Activated CD8-positive, alpha-beta T cell treated with anti-CD3 and anti-CD28 coated beads for 36 hours (primary cell): ENCODE data around the gene NFKB1. TPM values are rescaled to one million over a fixed set of nuclear protein-coding genes. Genes with fewer than 3 reads are reported as not detected.
A peak's percentile ranks its signal among the peaks of the same experiment; 100 is the strongest.
"Not testable (repeated sequence)": the region's sequence is repeated elsewhere in the genome, so short reads cannot be mapped to it uniquely, and the experiment has no call there.

Experiments used
- ATAC-seq: fragments of 200-7000 bp; cut with Tn5 transposase; one replicate; pipeline ENCODE4 v1.10.0; 2021; ENCODE audit warnings: mild to moderate bottlenecking, moderate library complexity
- CTCF ChIA-PET: fragments of 350-600 bp; sonication (Branson Sonifier 250); formaldehyde crosslinking; loops from one replicate; lab custom pipeline; 2021; ENCODE audit warnings: antibody characterized with exemption; lab: Charles Lee
- POLR2A ChIA-PET: fragments of 350-600 bp; sonication (Branson Sonifier 250); formaldehyde crosslinking; loops from one replicate; lab custom pipeline; 2021; ENCODE audit warnings: antibody characterized with exemption; lab: Charles Lee
- DNase-seq: peaks from one replicate; pipeline ENCODE4 v3.0.0-alpha.2; 2020
- H3K27ac Mint-ChIP-seq: one replicate; pipeline ENCODE4 v1.8.0; 2021; ENCODE audit warnings: mild to moderate bottlenecking, mixed read lengths
- H3K27me3 Mint-ChIP-seq: one replicate; pipeline ENCODE4 v1.8.0; 2021; ENCODE audit warnings: mixed read lengths
- H3K36me3 Mint-ChIP-seq: one replicate; pipeline ENCODE4 v1.8.0; 2021; ENCODE audit warnings: low read depth, mixed read lengths
- H3K4me1 Mint-ChIP-seq: one replicate; pipeline ENCODE4 v1.8.0; 2021; ENCODE audit warnings: low read depth, mixed read lengths
- H3K4me3 Mint-ChIP-seq: one replicate; pipeline ENCODE4 v1.8.0; 2021; ENCODE audit warnings: mild to moderate bottlenecking, moderate library complexity, mixed read lengths
- H3K9me3 Mint-ChIP-seq: one replicate; pipeline ENCODE4 v1.8.0; 2021; ENCODE audit warnings: mixed read lengths
- CTCF ChIP-seq: fragments of 200-600 bp; IDR thresholded peaks from one replicate; pipeline ENCODE4 v1.8.0; 2022; ENCODE audit warnings: antibody characterized with exemption, mild to moderate bottlenecking
- intact Hi-C: fragments of 100-400 bp; cut with micrococcal nuclease; formaldehyde crosslinking; loops from one replicate; pipeline ENCODE4 v1.10.0; 2022
- total RNA-seq, 2 experiments: library from RNA; stranded (reverse); gene quantifications; one replicate each; pipeline ENCODE4 v1.2.3, GENCODE V29; 2021

NFKB1 gene
- total RNA-seq, 2 experiments from 2014 or later = 224 to 230 TPM

GRCh38 chr4:102564399-102565059 lies 63.4 kb downstream of the NFKB1 start:
- DNase-seq (peak; percentile 71), ATAC-seq (peak; percentile 59)
- POLR2A ChIA-PET = interaction anchor here (1.0 to 1.8 kb wide), 4 partner anchors 14 to 64 kb away, joined by 4 to 9 read pairs (median 6); no protein-coding TSS in a partner anchor

DNA sequence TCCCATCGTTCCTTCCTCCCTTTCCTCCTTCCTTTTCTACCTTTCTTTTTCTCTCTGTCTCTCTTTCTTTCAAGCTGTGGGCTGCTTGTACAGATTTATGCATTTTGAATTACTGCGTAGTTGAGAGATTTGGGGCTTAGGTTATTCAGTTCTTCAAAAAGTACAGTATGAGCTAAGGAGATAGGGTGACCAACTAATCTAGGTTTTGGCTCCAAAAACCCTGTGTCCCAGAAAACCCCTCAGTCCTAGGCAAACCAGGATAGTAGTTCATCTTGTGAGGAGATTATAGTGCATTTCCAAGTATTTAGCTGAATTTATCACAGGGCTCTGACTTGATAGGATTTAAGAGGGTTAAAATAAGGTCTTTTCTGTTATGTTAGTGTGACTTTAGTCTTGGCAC lies 64.5 kb downstream of the NFKB1 start:
- Mint-ChIP-seq H3K27me3 (no peaks in the 10 kb centered on the region), H3K36me3 (peaks cover 70% of the 10 kb centered on the region), H3K9me3 (peaks cover 7% of the 10 kb centered on the region), H3K4me3 (no peak overlapping the region), H3K27ac (peak overlapping the region; percentile 67), H3K4me1 (peaks cover 79% of the 10 kb centered on the region)
- ChIA-PET POLR2A (interaction anchor here (0.6 to 1.8 kb wide), 3 partner anchors 9 to 129 kb away, joined by 3 to 7 read pairs (median 6); no protein-coding TSS in a partner anchor), CTCF (interaction anchor here (1.0 to 1.1 kb wide), 2 partner anchors 60 to 117 kb away, joined by 3 read pairs; no protein-coding TSS in a partner anchor)
- no peak for ATAC-seq
- no peak for DNase-seq
- TF ChIP-seq CTCF = no peak
- intact Hi-C loops = no loop called here

More at GRCh38 chr4:102564399-102565059, 63.4 kb downstream of the NFKB1 start:
- no peak for TF ChIP-seq CTCF
- intact Hi-C loops = no loop called here
- Mint-ChIP-seq H3K27ac (peak overlapping the region; percentile 79), H3K4me3 (no peak overlapping the region), H3K9me3 (peaks cover 3% of the 10 kb centered on the region), H3K36me3 (peaks cover 71% of the 10 kb centered on the region), H3K4me1 (peaks cover 87% of the 10 kb centered on the region), H3K27me3 (no peaks in the 10 kb centered on the region)
- CTCF ChIA-PET = interaction anchor here (0.7 to 1.8 kb wide), 9 partner anchors 14 to 116 kb away, joined by 3 to 6 read pairs (median 3); no protein-coding TSS in a partner anchor

DNA sequence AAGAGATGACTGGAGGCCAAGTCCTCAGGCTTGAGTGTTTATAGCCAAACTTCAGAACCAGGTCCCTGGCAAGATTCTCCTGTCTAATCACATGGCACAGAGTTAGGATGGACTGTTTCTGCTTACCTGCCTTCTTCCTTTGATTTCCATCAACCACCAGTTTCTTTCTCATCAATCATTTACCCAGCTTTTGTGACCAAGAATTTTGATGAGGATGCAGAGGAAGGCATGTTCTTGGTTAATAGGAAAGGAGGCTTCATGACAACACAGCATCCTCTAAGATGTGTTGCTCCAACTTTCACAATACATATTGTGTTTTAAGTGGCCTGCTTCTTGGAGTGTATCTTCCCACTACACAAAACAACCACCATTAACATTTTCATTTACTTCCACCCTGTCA lies 65.3 kb downstream of the NFKB1 start:
- intact Hi-C loops = no loop called here
- H3K27me3 Mint-ChIP-seq = no peaks in the 10 kb centered on the region
- H3K4me3 Mint-ChIP-seq = no peak overlapping the region
- CTCF ChIA-PET = no interaction called here
- H3K9me3 Mint-ChIP-seq = peaks cover 7% of the 10 kb centered on the region
- H3K36me3 Mint-ChIP-seq = peaks cover 70% of the 10 kb centered on the region
- ATAC-seq (no peak), DNase-seq (no peak)
- TF ChIP-seq CTCF = no peak
- peak overlapping the region; percentile 67 for H3K27ac Mint-ChIP-seq
- POLR2A ChIA-PET = no interaction called here
- H3K4me1 Mint-ChIP-seq = peaks cover 71% of the 10 kb centered on the region

GRCh38 chr4:102567427-102567826 lies 66.3 kb downstream of the NFKB1 start:
- ChIA-PET POLR2A (no interaction called here), CTCF (interaction anchor here (1.4 to 2.1 kb wide), 3 partner anchors 9 to 33 kb away, joined by 4 to 10 read pairs (median 5); no protein-coding TSS in a partner anchor)
- Mint-ChIP-seq H3K4me3 (no peak overlapping the region), H3K27me3 (no peaks in the 10 kb centered on the region), H3K36me3 (peaks cover 68% of the 10 kb centered on the region), H3K27ac (peak overlapping the region; percentile 67), H3K9me3 (peaks cover 7% of the 10 kb centered on the region), H3K4me1 (peaks cover 70% of the 10 kb centered on the region)
- intact Hi-C loops = no loop called here
- ATAC-seq (no peak), DNase-seq (no peak)
- no peak for TF ChIP-seq CTCF

DNA sequence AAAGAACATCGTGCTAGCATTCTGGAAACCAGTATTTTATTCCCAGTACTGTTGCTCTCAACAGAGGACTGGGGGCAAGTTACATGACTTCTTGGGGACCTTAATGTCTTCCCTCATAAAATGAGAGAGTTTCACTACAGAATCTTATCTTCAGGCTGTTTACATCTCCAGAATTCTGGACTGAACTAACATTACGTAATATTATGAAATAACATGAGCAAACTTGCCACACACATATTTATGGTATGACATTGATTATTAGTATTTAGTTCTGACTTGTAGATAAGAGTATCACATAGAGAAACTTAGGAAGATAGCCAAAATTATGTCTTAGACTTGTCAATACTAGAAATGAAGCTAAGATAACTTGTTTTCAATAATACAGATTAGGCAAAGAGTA lies 68.0 kb downstream of the NFKB1 start:
- no peak for ATAC-seq
- Mint-ChIP-seq H3K36me3 (peaks cover 69% of the 10 kb centered on the region), H3K27me3 (no peaks in the 10 kb centered on the region), H3K4me1 (peaks cover 71% of the 10 kb centered on the region), H3K27ac (peak overlapping the region; percentile 46), H3K4me3 (no peak overlapping the region), H3K9me3 (peaks cover 7% of the 10 kb centered on the region)
- intact Hi-C loops = no loop called here
- no peak for DNase-seq
- ChIA-PET POLR2A (no interaction called here), CTCF (interaction anchor here (1.5 to 2.1 kb wide), 3 partner anchors 9 to 14 kb away, joined by 3 to 5 read pairs (median 5); no protein-coding TSS in a partner anchor)
- no peak for TF ChIP-seq CTCF

DNA sequence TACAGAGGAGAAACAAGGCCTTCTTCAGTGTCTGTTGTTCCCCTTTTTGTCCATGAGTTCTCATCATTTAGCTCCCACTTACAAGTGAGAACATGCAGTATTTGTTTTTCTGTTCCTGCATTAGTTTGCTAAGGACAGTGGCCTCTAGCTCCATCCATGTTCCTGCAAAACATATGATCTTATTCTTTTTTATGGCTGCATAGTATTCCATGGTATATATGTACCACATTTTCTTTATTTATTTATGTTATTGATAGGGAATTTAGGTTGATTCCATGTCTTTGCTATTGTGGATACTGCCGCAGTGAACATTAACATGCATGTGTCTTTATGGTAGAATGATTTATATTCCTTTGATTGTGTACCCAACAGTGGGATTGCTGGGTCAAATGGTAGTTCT lies 69.1 kb downstream of the NFKB1 start:
- DNase-seq, H3K27me3 Mint-ChIP-seq, H3K27ac Mint-ChIP-seq, ATAC-seq, H3K4me3 Mint-ChIP-seq, intact Hi-C loops, H3K9me3 Mint-ChIP-seq: not testable (repeated sequence)
- peaks cover 71% of the 10 kb centered on the region for H3K4me1 Mint-ChIP-seq
- peaks cover 72% of the 10 kb centered on the region for H3K36me3 Mint-ChIP-seq
- ChIA-PET CTCF (interaction anchor here (0.9 to 1.5 kb wide), 4 partner anchors 8 to 15 kb away, joined by 3 to 5 read pairs (median 3); no protein-coding TSS in a partner anchor), POLR2A (interaction anchor here (1.6 to 1.9 kb wide), 2 partner anchors 9 to 17 kb away, joined by 3 to 5 read pairs; no protein-coding TSS in a partner anchor)
